LHCN-M2 (cell line): ENCODE results near the gene CFHR4. TPM values are rescaled to one million over a fixed set of nuclear protein-coding genes. Genes with fewer than 3 reads are reported as not detected.
"Not testable (repeated sequence)": the region's sequence is repeated elsewhere in the genome, so short reads cannot be mapped to it uniquely, and the experiment has no call there.

Source experiments
- DNase-seq: peaks from one replicate; pipeline ENCODE4 v3.0.0-alpha.2; 2012; ENCODE audit warnings: low read depth
- total RNA-seq: library from RNA; depleted of rRNA; stranded (reverse); fragments of >200 nt; gene quantifications from 2 replicates; pipeline ENCODE4 v1.2.3, GENCODE V29; 2014; rRNA removed

The CFHR4 gene
- total RNA-seq, 1 experiment from 2014 or later, result not detected

GRCh38 chr1:196933531-196934189 lies 45.8 kb downstream of the CFHR4 start:
- no peak for DNase-seq

GRCh38 chr1:196941474-196941873 lies 53.6 kb downstream of the CFHR4 start:
- not testable (repeated sequence) for DNase-seq

- not testable (repeated sequence) for DNase-seq
Measured at GRCh38 chr1:196943568-196943967, 55.7 kb downstream of the CFHR4 start, which contains the start of gene CFHR2. Gene CFHR2 (plus strand): TSS chr1:196943738. CDS start chr1:196943881, 143 bp downstream.

GRCh38 chr1:196951711-196952394 lies 64.0 kb downstream of the CFHR4 start:
- DNase-seq, result peak; percentile 47

- DNase-seq, result no peak
Measured at GRCh38 chr1:196954778-196955177, 66.9 kb downstream of the CFHR4 start.

- DNase-seq, result no peak
Measured at GRCh38 chr1:196955926-196956325, 68.1 kb downstream of the CFHR4 start.

- DNase-seq, result no peak
Measured at GRCh38 chr1:196960854-196961253, 73.0 kb downstream of the CFHR4 start.

Other genes with a start within 250 kb of the CFHR4 start
- gene CFH, start 236.0 kb upstream of the CFHR4 start, total RNA-seq, result 133 and 165 TPM in 2 replicates
- 0.75 TPM in 1 of 2 replicates, not detected in the other for gene CFHR3, start 113.2 kb upstream of the CFHR4 start, total RNA-seq
- gene CFHR1, start 68.3 kb upstream of the CFHR4 start, total RNA-seq, result not detected in 2 replicates
- gene CFHR2, start 55.7 kb downstream of the CFHR4 start, total RNA-seq, result not detected in 2 replicates
- not detected in 2 replicates for gene CFHR5, start 89.5 kb downstream of the CFHR4 start, total RNA-seq
- gene F13B, start 179.2 kb downstream of the CFHR4 start, total RNA-seq, result not detected in 2 replicates